Kidney (tissue), 14 donors: ENCODE results near the gene ZPR1. TPM values are rescaled to one million over a fixed set of nuclear protein-coding genes. Genes with fewer than 3 reads are reported as not detected.

Source experiments
- DNase-seq, 5 donors: peaks; one replicate each; pipeline ENCODE4 v3.0.0-alpha.2; 2013 to 2020
- FAIRE-seq: peaks from 2 replicates; lab custom pipeline; 2012; peaks lifted over from hg19 to GRCh38; lab: Jason Lieb, UNC
- H3K27ac ChIP-seq, 2 donors: one replicate each; pipeline ENCODE4 v1.7.0; 2013; ENCODE audit warnings: low read depth in 2 of 2, low read length in 2 of 2, inconsistent platforms in 1 of 2
- H3K27me3 ChIP-seq: one replicate; pipeline ENCODE4 v1.7.1; 2013; ENCODE audit warnings: low read length, inconsistent platforms; ENCODE audit not compliant: control insufficient read depth, insufficient read depth
- H3K36me3 ChIP-seq, 3 donors: one replicate each; pipeline versions ENCODE4 v1.7.0 to v1.7.1; 2013; ENCODE audit warnings: low read length in 3 of 3, control low read depth in 1 of 3, inconsistent platforms in 1 of 3; ENCODE audit not compliant: insufficient read depth in 3 of 3, control insufficient read depth in 2 of 3
- H3K4me1 ChIP-seq, 3 donors: one replicate each; pipeline versions ENCODE4 v1.7.0 to v1.7.1; 2013; ENCODE audit warnings: low read length in 3 of 3, inconsistent platforms in 1 of 3, low read depth in 1 of 3; ENCODE audit not compliant: control insufficient read depth in 2 of 3, insufficient read depth in 2 of 3
- H3K4me3 ChIP-seq, 3 donors: one replicate each; pipeline versions ENCODE4 v1.7.0 to v1.8.1; 2013; ENCODE audit warnings: low read length in 3 of 3, control low read depth in 1 of 3, inconsistent platforms in 1 of 3
- H3K9ac ChIP-seq, 3 donors: one replicate each; pipeline versions ENCODE4 v1.7.0 to v1.7.1; 2013; ENCODE audit warnings: low read length in 3 of 3, control low read depth in 1 of 3, inconsistent platforms in 1 of 3
- H3K9me3 ChIP-seq, 3 donors: one replicate each; pipeline versions ENCODE4 v1.7.0 to v1.7.1; 2013; ENCODE audit warnings: low read length in 3 of 3, control low read depth in 1 of 3, inconsistent platforms in 1 of 3; ENCODE audit not compliant: control insufficient read depth in 2 of 3, insufficient read depth in 1 of 3
- intact Hi-C: fragments of 100-400 bp; cut with DNase I; formaldehyde crosslinking; loops from one replicate; pipeline ENCODE4 v1.11.1; 2022
- polyA plus RNA-seq: library from polyadenylated mRNA; stranded (reverse); fragments of 350-450 nt; fragmentation: Illumina TruSeq; extraction: RNeasy Lipid Tissue Mini Kit (QIAGEN cat#74804); gene quantifications from one replicate; pipeline ENCODE4 v1.2.3, GENCODE V29; 2014; ENCODE audit warnings: low read depth, low replicate concordance; ENCODE audit not compliant: insufficient read depth
- total RNA-seq: library from RNA; stranded (reverse); fragmentation: NEBNext Ultra II Directional; extraction: Animal tissue kit (Norgen Biotek cat#: 25700); gene quantifications from one replicate; pipeline ENCODE4 v1.2.1, GENCODE V29; 2021
- TF ChIP-seq, protein P1 (sequence below): IDR thresholded peaks from 3 replicates; pipeline ENCODE4 v1.5.1; 2012; ENCODE audit warnings: mild to moderate bottlenecking, moderate library complexity, borderline replicate concordance; ENCODE audit not compliant: insufficient read depth; ENCODE audit errors: extremely low read depth
- donor health status: control.
- donor health status: control.
- donor health status: control.
- donor health status: control.
- donor health status: control.
- donor health status: DM: yes; HTN: yes; CAD: no.
- donor health status: Normal renal cell carcinoma (clear cell type).

ZPR1 gene
- total and polyA plus RNA-seq, 2 donors from 2014 or later, result 30.0 to 40.2 TPM

DNA sequence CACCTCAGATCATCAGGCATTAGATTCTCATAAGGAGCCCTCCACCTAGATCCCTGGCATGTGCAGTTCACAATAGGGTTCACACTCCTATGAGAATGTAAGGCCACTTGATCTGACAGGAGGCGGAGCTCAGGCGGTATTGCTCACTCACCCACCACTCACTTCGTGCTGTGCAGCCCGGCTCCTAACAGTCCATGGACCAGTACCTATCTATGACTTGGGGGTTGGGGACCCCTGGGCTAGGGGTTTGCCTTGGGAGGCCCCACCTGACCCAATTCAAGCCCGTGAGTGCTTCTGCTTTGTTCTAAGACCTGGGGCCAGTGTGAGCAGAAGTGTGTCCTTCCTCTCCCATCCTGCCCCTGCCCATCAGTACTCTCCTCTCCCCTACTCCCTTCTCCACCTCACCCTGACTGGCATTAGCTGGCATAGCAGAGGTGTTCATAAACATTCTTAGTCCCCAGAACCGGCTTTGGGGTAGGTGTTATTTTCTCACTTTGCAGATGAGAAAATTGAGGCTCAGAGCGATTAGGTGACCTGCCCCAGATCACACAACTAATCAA, 44.0 kb upstream of the ZPR1 start:
- intact Hi-C loops, result no loop called here
- H3K4me1 ChIP-seq, result peaks cover 0 to 6% (median 4%) of the 10 kb centered on the region in 3 donors
- TF ChIP-seq, protein P1, sequence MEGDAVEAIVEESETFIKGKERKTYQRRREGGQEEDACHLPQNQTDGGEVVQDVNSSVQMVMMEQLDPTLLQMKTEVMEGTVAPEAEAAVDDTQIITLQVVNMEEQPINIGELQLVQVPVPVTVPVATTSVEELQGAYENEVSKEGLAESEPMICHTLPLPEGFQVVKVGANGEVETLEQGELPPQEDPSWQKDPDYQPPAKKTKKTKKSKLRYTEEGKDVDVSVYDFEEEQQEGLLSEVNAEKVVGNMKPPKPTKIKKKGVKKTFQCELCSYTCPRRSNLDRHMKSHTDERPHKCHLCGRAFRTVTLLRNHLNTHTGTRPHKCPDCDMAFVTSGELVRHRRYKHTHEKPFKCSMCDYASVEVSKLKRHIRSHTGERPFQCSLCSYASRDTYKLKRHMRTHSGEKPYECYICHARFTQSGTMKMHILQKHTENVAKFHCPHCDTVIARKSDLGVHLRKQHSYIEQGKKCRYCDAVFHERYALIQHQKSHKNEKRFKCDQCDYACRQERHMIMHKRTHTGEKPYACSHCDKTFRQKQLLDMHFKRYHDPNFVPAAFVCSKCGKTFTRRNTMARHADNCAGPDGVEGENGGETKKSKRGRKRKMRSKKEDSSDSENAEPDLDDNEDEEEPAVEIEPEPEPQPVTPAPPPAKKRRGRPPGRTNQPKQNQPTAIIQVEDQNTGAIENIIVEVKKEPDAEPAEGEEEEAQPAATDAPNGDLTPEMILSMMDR, result no peak

DNA sequence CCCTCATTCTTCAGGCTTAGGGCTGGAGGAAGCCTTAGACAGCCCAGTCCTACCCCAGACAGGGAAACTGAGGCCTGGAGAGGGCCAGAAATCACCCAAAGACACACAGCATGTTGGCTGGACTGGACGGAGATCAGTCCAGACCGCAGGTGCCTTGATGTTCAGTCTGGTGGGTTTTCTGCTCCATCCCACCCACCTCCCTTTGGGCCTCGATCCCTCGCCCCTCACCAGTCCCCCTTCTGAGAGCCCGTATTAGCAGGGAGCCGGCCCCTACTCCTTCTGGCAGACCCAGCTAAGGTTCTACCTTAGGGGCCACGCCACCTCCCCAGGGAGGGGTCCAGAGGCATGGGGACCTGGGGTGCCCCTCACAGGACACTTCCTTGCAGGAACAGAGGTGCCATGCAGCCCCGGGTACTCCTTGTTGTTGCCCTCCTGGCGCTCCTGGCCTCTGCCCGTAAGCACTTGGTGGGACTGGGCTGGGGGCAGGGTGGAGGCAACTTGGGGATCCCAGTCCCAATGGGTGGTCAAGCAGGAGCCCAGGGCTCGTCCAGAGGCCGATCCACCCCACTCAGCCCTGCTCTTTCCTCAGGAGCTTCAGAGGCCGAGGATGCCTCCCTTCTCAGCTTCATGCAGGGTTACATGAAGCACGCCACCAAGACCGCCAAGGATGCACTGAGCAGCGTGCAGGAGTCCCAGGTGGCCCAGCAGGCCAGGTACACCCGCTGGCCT, 42.5 kb upstream of the ZPR1 start:
- no peaks in the 10 kb centered on the region for H3K27me3 ChIP-seq
- intact Hi-C loops, result no loop called here
- no peak overlapping the region for H3K27ac ChIP-seq
- no peaks in the 10 kb centered on the region for H3K9me3 ChIP-seq
- no peaks in the 10 kb centered on the region for H3K36me3 ChIP-seq
- FAIRE-seq, result no peak
- H3K4me3 ChIP-seq, result no peak overlapping the region
- TF ChIP-seq, protein P1, result no peak
- H3K9ac ChIP-seq, result no peak overlapping the region
- DNase-seq, result no peak
- peaks cover 0 to 2% (median 0%) of the 10 kb centered on the region in 3 donors for H3K4me1 ChIP-seq

More for the DNA sequence above, 44.0 kb upstream of the ZPR1 start:
- no peaks in the 10 kb centered on the region for H3K27me3 ChIP-seq
- H3K27ac ChIP-seq, result no peak overlapping the region
- no peaks in the 10 kb centered on the region for H3K9me3 ChIP-seq
- H3K9ac ChIP-seq, result no peak overlapping the region
- no peak for FAIRE-seq
- H3K36me3 ChIP-seq, result no peaks in the 10 kb centered on the region
- no peak for DNase-seq
- no peak overlapping the region for H3K4me3 ChIP-seq

DNA sequence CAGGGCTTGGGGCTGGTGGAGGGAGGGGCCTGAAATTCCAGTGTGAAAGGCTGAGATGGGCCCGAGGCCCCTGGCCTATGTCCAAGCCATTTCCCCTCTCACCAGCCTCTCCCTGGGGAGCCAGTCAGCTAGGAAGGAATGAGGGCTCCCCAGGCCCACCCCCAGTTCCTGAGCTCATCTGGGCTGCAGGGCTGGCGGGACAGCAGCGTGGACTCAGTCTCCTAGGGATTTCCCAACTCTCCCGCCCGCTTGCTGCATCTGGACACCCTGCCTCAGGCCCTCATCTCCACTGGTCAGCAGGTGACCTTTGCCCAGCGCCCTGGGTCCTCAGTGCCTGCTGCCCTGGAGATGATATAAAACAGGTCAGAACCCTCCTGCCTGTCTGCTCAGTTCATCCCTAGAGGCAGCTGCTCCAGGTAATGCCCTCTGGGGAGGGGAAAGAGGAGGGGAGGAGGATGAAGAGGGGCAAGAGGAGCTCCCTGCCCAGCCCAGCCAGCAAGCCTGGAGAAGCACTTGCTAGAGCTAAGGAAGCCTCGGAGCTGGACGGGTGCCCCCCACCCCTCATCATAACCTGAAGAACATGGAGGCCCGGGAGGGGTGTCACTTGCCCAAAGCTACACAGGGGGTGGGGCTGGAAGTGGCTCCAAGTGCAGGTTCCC, 41.8 kb upstream of the ZPR1 start, which contains the start of gene APOC3:
TSS of gene APOC3 (plus strand) at position 383 of the 659 bp plus-strand sequence. CDS start 676 bp downstream, outside the sequence.
- peak in 2 of 5 donors; percentile 8 to 37 for DNase-seq
- intact Hi-C loops, result no loop called here
- Histone ChIP-seq H3K27me3 (no peaks in the 10 kb centered on the region), H3K9ac (no peak within 1 kb of the TSS), H3K4me1 (no peaks in the 10 kb centered on the region), H3K9me3 (no peaks in the 10 kb centered on the region), H3K4me3 (no peak within 1 kb of the TSS), H3K36me3 (no peaks in the 10 kb centered on the region), H3K27ac (no peak within 1 kb of the TSS)
- no peak for FAIRE-seq
- TF ChIP-seq, protein P1, result no peak
